Stimulated activated CD4-positive, alpha-beta T cell treated with anti-CD3 and anti-CD28 coated beads, TNF-alpha, amount 100 ng/mL, for 24 hours (primary cell): ENCODE measurements around the gene PON2.
A peak's percentile ranks its signal among the peaks of the same experiment; 100 is the strongest.
"Not testable (repeated sequence)": the region's sequence is repeated elsewhere in the genome, so short reads cannot be mapped to it uniquely, and the experiment has no call there.

Experiments
- DNase-seq, 3 experiments: peaks; one replicate each; pipeline ENCODE4 v3.0.0-alpha.2; 2020; ENCODE audit warnings: low read depth in 3 of 3

Gene PON2

DNA sequence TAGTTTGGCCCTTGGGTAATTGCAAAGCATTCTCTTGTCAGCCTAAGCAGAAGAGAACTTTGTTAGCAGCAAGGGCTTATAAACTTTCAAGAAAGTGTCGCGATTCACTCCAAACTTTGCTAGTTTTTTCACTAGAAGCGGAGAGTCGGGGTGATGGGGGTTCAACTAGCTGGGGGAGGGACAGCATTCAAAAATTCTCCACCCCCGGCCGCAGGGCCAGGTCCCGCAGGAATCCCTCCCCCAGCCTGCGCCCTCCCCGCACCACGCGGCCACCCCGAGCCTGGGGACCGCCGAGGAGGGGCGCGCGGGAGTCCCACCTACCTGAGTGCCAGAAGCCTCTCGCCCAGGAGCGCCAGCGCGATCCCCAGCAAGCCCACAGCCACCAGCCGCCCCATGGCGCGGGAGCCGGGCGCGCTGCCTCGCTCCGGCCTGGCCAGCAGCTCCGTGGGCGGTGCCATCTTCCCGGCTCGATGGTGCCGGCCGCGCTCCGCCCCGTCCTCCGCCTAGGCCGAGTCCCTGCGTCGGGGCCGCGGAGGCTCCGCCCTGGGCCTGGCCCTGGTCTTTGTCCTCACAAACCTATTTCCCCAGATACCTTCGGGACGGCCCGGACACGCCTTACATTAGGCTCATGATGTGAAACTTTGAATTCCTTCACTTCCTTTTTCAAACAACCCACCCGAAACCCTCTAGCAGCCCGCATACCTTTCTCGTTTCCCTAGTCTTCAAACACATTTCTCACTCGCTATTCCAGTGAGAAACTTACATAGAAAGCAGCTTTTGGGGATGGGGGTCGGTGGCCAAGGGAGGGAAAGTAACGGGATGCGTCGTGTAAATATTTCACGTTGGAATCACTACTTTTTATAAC lies at the start of gene PON2:
TSS of gene PON2 (minus strand) at position 472 of the 865 bp plus-strand sequence. CDS start at position 395, 77 bp downstream.
- peak; percentile 1 to 43 (median 8) for DNase-seq

DNA sequence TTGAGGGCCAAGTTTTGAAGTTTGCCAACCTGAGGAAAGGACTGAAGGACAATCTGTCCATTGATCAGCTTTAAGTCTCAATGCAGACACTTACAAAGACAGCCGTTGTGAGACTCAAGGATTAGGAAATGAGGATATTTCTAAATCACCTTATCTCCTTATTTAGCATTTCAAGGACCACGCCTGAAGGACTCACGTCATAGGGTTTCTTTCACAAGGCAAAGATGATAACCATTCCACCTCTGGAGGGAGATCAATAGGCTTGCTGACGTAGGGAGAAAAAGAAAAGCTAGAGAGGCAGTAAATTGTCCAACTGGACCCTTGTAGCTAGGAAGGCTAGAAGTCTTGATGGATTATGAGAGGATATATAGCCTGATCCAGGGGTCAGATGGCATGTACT lies 47.6 kb upstream of the PON2 start:
- DNase-seq: no peak

GRCh38 chr7:95481271-95482165 lies 46.7 kb upstream of the PON2 start:
- DNase-seq: no peak

GRCh38 chr7:95479992-95480624 lies 45.3 kb upstream of the PON2 start:
- DNase-seq: no peak

DNA sequence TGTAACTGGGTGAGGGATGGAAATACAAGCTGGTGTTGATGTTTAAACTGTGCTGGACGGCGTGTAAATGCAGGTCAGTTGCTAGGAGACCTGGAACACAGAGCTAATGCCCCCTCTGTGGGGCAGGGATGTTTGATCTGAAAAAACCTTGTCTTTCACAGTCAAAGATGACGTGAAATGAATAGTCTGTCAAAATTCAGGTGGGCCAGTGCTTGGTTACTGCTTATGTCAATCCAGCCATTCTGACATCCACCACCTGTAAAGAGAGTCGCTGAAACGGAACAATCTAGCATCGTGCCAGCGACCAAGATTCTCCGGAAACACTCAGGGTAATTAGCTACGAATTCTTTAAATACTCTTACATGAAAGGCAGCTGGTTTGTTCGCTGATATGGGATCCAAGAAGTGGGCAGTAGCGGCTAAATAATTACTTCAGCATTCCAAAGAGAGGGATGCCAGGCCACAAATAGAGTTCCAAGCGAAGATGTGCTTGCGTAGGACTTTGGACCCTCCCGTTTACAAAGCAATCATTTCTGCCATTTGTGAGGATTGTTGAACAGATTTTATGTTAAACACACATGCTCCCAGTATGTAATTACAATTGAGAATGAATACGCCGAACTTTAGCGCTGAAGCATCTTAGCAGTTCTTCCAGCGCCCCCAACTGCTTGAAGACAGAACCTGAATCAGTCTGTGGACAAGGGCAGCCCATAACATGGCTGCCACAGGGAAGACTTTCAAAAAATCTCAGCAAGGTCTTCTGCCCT lies 43.6 kb upstream of the PON2 start:
- DNase-seq: no peak

DNA sequence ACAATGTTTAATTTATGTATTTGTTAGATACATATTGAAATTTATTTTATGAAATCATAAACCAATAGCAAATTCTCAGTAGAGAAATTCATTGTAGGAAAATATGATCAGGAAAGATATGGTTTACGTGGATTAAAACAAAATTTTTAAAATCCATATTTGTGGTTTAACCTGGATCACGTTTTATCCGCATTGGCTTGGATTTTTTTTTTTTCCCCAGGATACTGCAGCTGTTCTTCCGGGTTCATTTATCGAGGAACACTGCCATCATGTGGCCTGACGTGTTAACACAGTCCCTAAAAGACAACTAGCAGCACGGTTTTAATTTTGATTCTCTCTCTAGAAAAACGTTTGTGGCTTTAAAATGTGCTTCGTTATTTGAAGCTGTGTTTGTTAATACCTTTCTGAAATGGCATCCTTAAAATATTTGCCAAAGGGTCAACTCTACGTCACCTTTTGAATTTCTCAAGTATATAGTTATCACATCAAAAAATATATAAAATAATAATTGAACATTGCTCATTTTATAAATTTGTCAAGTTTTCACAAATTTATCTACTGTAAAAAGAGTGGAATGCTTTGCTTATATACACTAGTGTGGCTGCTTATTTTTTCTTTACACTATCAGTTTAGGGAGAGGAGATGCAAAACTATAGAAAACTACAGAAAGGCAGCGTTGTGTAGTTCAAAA lies 42.2 kb upstream of the PON2 start:
- DNase-seq: peak in 2 of 3 experiments; percentile 17 to 22

DNA sequence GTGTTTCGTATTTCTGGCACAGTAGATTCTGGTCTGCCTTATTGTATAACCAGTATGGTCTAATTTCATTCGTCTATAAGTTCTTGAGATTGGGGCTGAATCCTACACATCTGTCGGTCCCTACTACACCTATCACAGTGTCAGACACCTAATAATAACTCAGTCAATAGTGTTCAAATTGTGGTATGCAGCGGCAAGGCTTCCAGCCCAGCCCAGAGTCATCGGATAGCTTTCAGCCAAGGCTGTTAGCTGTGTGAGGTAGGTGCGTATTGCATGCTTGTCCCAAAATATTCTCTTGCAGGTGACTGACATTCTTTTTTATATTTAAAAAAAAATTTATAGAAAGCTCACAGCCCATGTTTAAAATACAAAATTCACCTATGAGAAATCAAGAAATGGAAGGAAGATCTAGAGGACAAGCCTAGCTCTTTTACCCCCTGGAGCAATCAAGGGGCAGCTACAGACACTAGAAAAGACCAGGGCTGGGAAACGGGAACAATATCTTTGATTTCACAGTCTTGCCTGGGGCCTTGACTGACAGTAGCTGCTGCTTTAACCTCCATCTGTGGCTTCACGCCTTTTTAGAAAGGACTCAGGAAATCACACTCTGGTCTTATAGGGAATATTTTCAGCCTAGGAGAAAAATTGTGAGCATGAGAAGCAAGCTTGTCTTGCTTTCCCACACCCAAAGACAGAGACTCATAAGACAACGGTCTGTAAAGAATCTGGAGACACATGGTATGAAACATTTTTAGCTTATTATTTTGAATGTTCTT lies 41.4 kb upstream of the PON2 start:
- no peak for DNase-seq

DNA sequence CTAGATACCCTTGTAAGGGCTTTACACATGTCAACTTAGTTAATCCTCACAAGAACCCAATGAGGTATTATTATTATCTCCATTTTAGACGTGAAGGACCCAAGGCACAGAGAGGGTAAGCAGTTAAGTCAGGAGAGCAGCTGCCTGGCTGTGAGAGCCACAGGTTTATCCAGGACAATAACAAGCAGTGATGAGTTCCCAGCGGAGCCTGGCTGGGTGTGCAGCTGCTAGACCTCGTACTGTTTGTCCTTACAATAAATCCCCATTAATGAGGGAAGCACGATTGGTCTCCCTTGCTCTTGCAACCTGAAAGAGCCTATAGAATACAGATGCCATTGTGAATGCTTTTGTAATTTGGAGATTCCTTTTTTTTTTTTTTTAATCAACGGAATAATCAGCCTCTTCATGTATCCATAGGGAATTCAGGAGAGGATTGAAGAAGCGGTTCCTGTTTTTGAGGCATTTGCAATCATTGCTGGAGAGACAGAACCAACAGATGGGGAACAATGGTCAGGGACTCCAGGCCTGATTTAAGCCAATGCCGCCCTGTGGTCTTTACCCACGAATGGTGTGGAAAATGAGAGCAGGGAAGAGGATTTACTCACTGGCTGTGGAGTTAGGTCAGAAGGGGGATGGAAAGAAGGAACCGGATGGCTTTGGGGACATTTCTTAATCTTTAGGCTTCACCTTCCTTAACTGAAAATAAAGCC lies 38.6 kb upstream of the PON2 start:
- DNase-seq: no peak

GRCh38 chr7:95472581-95473161 lies 37.8 kb upstream of the PON2 start:
- no peak for DNase-seq

- no peak for DNase-seq
These were observed 36.2 kb upstream of the PON2 start for GRCh38 chr7:95471071-95471470.

DNA sequence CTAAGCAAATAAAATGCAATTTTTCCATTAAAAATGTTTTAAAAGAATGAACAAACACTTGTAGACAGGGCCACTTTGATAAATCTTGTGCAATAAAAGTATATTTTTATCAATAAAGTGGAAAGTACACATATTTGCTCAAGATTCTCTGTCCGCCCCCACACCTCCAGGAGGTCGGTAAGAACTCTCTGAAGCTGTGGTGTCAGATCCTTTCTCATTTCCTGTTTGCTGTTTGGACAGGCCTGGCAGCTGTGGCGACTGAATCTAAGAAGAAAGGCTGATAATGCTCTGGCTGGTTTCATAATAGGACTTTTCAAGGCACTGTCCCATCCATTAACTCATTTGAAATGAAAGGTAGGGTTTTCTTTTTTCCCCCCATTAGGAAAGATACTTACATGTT lies 35.6 kb upstream of the PON2 start:
- no peak for DNase-seq

- no peak for DNase-seq
These were observed 35.0 kb upstream of the PON2 start for GRCh38 chr7:95469848-95470247.

GRCh38 chr7:95469187-95469586 lies 34.4 kb upstream of the PON2 start:
- DNase-seq: no peak

DNA sequence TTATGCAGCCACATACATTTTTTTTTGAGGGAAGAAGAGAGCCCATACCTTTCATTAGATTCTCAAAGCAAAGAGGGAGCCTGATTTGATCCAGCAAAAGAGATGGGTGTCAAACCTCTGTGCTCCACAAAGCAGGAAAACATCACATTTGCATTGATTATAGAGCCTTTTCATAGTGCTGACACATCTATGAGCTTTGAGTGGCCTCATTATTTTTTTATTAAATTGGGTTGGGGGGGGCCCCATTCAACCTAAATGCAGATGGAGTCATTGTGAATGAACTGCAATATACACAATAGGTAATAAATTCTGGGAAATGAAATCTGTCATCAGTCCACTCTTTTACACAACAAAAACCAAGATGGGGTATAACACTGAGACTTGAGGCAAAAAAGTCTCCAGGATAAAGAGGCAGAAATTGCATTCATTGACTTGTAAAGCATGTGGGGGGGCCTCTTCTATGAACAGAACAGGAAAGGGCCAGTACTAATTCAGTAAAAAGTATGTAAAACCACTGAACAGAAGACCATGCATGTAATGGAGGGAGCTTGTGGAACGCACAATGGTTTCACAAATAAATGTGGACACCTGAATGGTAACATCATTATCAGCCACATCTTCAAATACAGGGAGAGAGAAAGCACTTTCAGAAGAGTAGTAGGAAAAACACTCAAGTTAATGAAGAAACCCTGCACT lies 33.2 kb upstream of the PON2 start:
- no peak for DNase-seq

GRCh38 chr7:95460653-95461052 lies 25.8 kb upstream of the PON2 start:
- DNase-seq: not testable (repeated sequence)

- DNase-seq: no peak
These were observed 23.1 kb upstream of the PON2 start for GRCh38 chr7:95457947-95458346.

GRCh38 chr7:95454438-95455045 lies 19.7 kb upstream of the PON2 start:
- DNase-seq: no peak

GRCh38 chr7:95446618-95447017 lies 11.8 kb upstream of the PON2 start:
- DNase-seq: no peak
